ENCODE measurements around the gene SOX2. TPM values are rescaled to one million over a fixed set of nuclear protein-coding genes. Genes with fewer than 3 reads are reported as not detected.
"Not testable (repeated sequence)": the region's sequence is repeated elsewhere in the genome, so short reads cannot be mapped to it uniquely, and the experiment has no call there.

SOX2 gene
- total RNA-seq, 1 donor from 2014 or later = not detected

GRCh38 chr3:181741417-181741816 is 29.7 kb downstream of the SOX2 start:
- intact Hi-C loops (cut with micrococcal nuclease) = no loop called here

GRCh38 chr3:181752202-181752671 is 40.5 kb downstream of the SOX2 start:
- intact Hi-C loops (cut with micrococcal nuclease) = no loop called here

GRCh38 chr3:181753391-181753790 is 41.7 kb downstream of the SOX2 start:
- intact Hi-C loops (cut with micrococcal nuclease) = no loop called here

- intact Hi-C loops (cut with micrococcal nuclease) = no loop called here
Observed at GRCh38 chr3:181755959-181756358, 44.2 kb downstream of the SOX2 start.

GRCh38 chr3:181756645-181757297 is 45.0 kb downstream of the SOX2 start:
- intact Hi-C loops (cut with micrococcal nuclease) = no loop called here

GRCh38 chr3:181757694-181758306 is 46.1 kb downstream of the SOX2 start:
- intact Hi-C loops (cut with micrococcal nuclease) = no loop called here

GRCh38 chr3:181761906-181762305 is 50.2 kb downstream of the SOX2 start:
- intact Hi-C loops (cut with micrococcal nuclease) = no loop called here

GRCh38 chr3:181764033-181764432 is 52.3 kb downstream of the SOX2 start:
- intact Hi-C loops (cut with micrococcal nuclease) = not testable (repeated sequence)

Measured in T-helper 1 cell treated with Interleukin-12 subunit alpha and Interleukin-12 subunit beta and Interleukin-4 antibody, amounts not matched to agents 30 ng/mL and 1 ng/mL, for 36 hours (primary cell).